Neuronal stem cell (in vitro differentiated cells): ENCODE data around the gene EFNA1.

Source experiments
- DNase-seq: peaks from one replicate; pipeline ENCODE4 v3.0.0-alpha.2; 2013; ENCODE audit warnings: low spot score
- H2AFZ ChIP-seq: one replicate; pipeline ENCODE4 v1.6.1; 2013; ENCODE audit warnings: mild to moderate bottlenecking, low read length, inconsistent platforms
- H2AK5ac ChIP-seq: 2 replicates; pipeline ENCODE4 v1.6.1; 2013; ENCODE audit warnings: low read depth, mild to moderate bottlenecking, inconsistent platforms, low read length, moderate library complexity, mixed read lengths
- H2BK120ac ChIP-seq: 2 replicates; pipeline ENCODE4 v1.6.1; 2013; ENCODE audit warnings: low read depth, mild to moderate bottlenecking, inconsistent platforms, low read length, moderate library complexity, mixed read lengths
- H2BK12ac ChIP-seq: one replicate; pipeline ENCODE4 v1.6.1; 2013; ENCODE audit warnings: low read length, inconsistent platforms
- H2BK15ac ChIP-seq: 2 replicates; pipeline ENCODE4 v1.6.1; 2013; ENCODE audit warnings: mild to moderate bottlenecking, low read length, inconsistent platforms, mixed read lengths
- H2BK5ac ChIP-seq: one replicate; pipeline ENCODE4 v1.6.1; 2013; ENCODE audit warnings: inconsistent platforms, mild to moderate bottlenecking, low read length, moderate library complexity
- H3K14ac ChIP-seq: one replicate; pipeline ENCODE4 v1.6.1; 2013; ENCODE audit warnings: low read length, inconsistent platforms
- H3K18ac ChIP-seq: 2 replicates; pipeline ENCODE4 v1.6.1; 2013; ENCODE audit warnings: low read length, inconsistent platforms
- H3K23ac ChIP-seq: 2 replicates; pipeline ENCODE4 v1.6.1; 2013; ENCODE audit warnings: low read depth, mild to moderate bottlenecking, mixed read lengths, low read length, inconsistent platforms; ENCODE audit not compliant: poor library complexity
- H3K27ac ChIP-seq: replicated peaks from 3 replicates; pipeline ENCODE4 v1.5.1; 2013; ENCODE audit warnings: low read length, inconsistent platforms
- H3K27me3 ChIP-seq, 3 experiments: 2 replicates each; pipeline ENCODE4 v1.6.1; 2013; ENCODE audit warnings: low read length in 3 of 3, mild to moderate bottlenecking in 2 of 3, inconsistent platforms in 1 of 3, low read depth in 1 of 3, mixed read lengths in 1 of 3, moderate library complexity in 1 of 3; ENCODE audit not compliant: control insufficient read depth in 3 of 3, insufficient read depth in 3 of 3
- H3K36me3 ChIP-seq, 2 donors: replicated peaks in 1 of 2; 2 replicates each; pipeline ENCODE4 v1.6.1; 2013; ENCODE audit warnings: low read length in 2 of 2; ENCODE audit not compliant: control insufficient read depth in 2 of 2, insufficient read depth in 2 of 2
- H3K4ac ChIP-seq: 2 replicates; pipeline ENCODE4 v1.6.1; 2013; ENCODE audit warnings: inconsistent platforms, mild to moderate bottlenecking, low read length, moderate library complexity
- H3K4me1 ChIP-seq, 2 donors: 1 replicate in 1 of 2; 2 replicates in 1 of 2; pipeline ENCODE4 v1.6.1; 2013; ENCODE audit warnings: low read length in 2 of 2, low read depth in 1 of 2; ENCODE audit not compliant: control insufficient read depth in 2 of 2, insufficient read depth in 1 of 2
- H3K4me2 ChIP-seq: one replicate; pipeline ENCODE4 v1.6.1; 2013; ENCODE audit warnings: mild to moderate bottlenecking, low read length, inconsistent platforms; ENCODE audit not compliant: insufficient read depth, poor library complexity, severe bottlenecking
- H3K4me3 ChIP-seq, 2 donors: 2 replicates each; pipeline ENCODE4 v1.5.1; 2013; ENCODE audit warnings: low read length in 2 of 2, mild to moderate bottlenecking in 2 of 2, inconsistent platforms in 1 of 2, moderate library complexity in 1 of 2
- H3K79me1 ChIP-seq: one replicate; pipeline ENCODE4 v1.6.1; 2013; ENCODE audit warnings: low read depth, mild to moderate bottlenecking, inconsistent platforms, low read length, moderate library complexity
- H3K9ac ChIP-seq: one replicate; pipeline ENCODE4 v1.6.1; 2013; ENCODE audit warnings: mild to moderate bottlenecking, low read depth, low read length, inconsistent platforms; ENCODE audit not compliant: poor library complexity
- H3K9me3 ChIP-seq, 2 donors: replicated peaks in 1 of 2; 2 replicates each; pipeline versions ENCODE3 to v1.6.1; 2013; ENCODE audit warnings: low read length in 2 of 2, mild to moderate bottlenecking in 2 of 2, inconsistent platforms in 1 of 2, low read depth in 1 of 2, mixed read lengths in 1 of 2, moderate library complexity in 1 of 2; ENCODE audit not compliant: control insufficient read depth in 2 of 2, insufficient read depth in 1 of 2
- H4K8ac ChIP-seq: one replicate; pipeline ENCODE4 v1.6.1; 2013; ENCODE audit warnings: low read depth, mild to moderate bottlenecking, inconsistent platforms, low read length, moderate library complexity
- H4K91ac ChIP-seq: one replicate; pipeline ENCODE4 v1.6.1; 2013; ENCODE audit warnings: low read length, low read depth, mild to moderate bottlenecking, inconsistent platforms; ENCODE audit not compliant: poor library complexity
- WGBS, 2 donors: extraction: QIAGEN DNeasy Blood & Tissue Kit; methylation state at CpG; one replicate each; pipeline ENCODE4 v1.1.7; 2013; ENCODE audit warnings: missing lambda C conversion rate in 2 of 2, mixed read lengths in 1 of 2; ENCODE audit not compliant: insufficient read length in 2 of 2, insufficient replicate concordance in 1 of 2; ENCODE audit errors: extremely low coverage in 2 of 2; 5-methylcytosine and 5-hydroxymethylcytosine counted together

The EFNA1 gene

GRCh38 chr1:155168456-155169210 is 41.0 kb downstream of the EFNA1 start:
- Histone ChIP-seq H4K91ac (no peak overlapping the region), H3K14ac (no peak overlapping the region), H3K18ac (no peak overlapping the region), H3K4ac (no peak overlapping the region), H3K9me3 (no peaks in the 10 kb centered on the region), H2BK15ac (no peak overlapping the region), H4K8ac (no peak overlapping the region), H3K23ac (no peak overlapping the region), H2BK5ac (no peak overlapping the region), H3K36me3 (peaks cover 10 to 33% of the 10 kb centered on the region in 2 donors), H2BK120ac (no peak overlapping the region), H3K4me3 (no peak overlapping the region), H3K27me3 (no peaks in the 10 kb centered on the region), H3K27ac (no peak overlapping the region), H3K9ac (no peak overlapping the region), H3K4me2 (no peak overlapping the region), H2AFZ (no peak overlapping the region), H2AK5ac (no peak overlapping the region), H3K4me1 (peaks cover 19 to 23% of the 10 kb centered on the region in 2 donors), H2BK12ac (no peak overlapping the region), H3K79me1 (peaks cover 4% of the 10 kb centered on the region)
- no CpG with 5 or more reads among the region's 10 CpGs for WGBS, 2 donors
- DNase-seq: no peak

GRCh38 chr1:155169541-155169940 is 41.9 kb downstream of the EFNA1 start:
- Histone ChIP-seq H3K9ac (no peak overlapping the region), H2AFZ (no peak overlapping the region), H3K14ac (no peak overlapping the region), H3K23ac (no peak overlapping the region), H3K4me2 (no peak overlapping the region), H3K36me3 (peaks cover 10 to 33% of the 10 kb centered on the region in 2 donors), H2AK5ac (no peak overlapping the region), H2BK5ac (no peak overlapping the region), H3K4ac (no peak overlapping the region), H3K79me1 (peaks cover 4% of the 10 kb centered on the region), H4K8ac (no peak overlapping the region), H4K91ac (no peak overlapping the region), H2BK12ac (no peak overlapping the region), H3K27ac (no peak overlapping the region), H3K9me3 (no peaks in the 10 kb centered on the region), H3K4me1 (peaks cover 19 to 27% of the 10 kb centered on the region in 2 donors), H3K27me3 (no peaks in the 10 kb centered on the region), H2BK120ac (no peak overlapping the region), H3K4me3 (no peak overlapping the region), H3K18ac (no peak overlapping the region), H2BK15ac (no peak overlapping the region)
- no peak for DNase-seq
- WGBS, 2 donors: no CpG with 5 or more reads among the region's 5 CpGs

- Histone ChIP-seq H3K4me2 (no peak overlapping the region), H3K27ac (no peak overlapping the region), H3K9me3 (no peaks in the 10 kb centered on the region), H3K4me3 (no peak overlapping the region), H2AFZ (no peak overlapping the region), H2AK5ac (no peak overlapping the region), H3K18ac (no peak overlapping the region), H3K27me3 (no peaks in the 10 kb centered on the region), H4K8ac (no peak overlapping the region), H3K14ac (no peak overlapping the region), H3K23ac (no peak overlapping the region), H2BK15ac (no peak overlapping the region), H2BK12ac (no peak overlapping the region), H3K4me1 (peaks cover 24 to 34% of the 10 kb centered on the region in 2 donors), H4K91ac (no peak overlapping the region), H2BK5ac (no peak overlapping the region), H2BK120ac (no peak overlapping the region), H3K79me1 (peaks cover 6% of the 10 kb centered on the region), H3K9ac (no peak overlapping the region), H3K36me3 (peaks cover 10 to 33% of the 10 kb centered on the region in 2 donors), H3K4ac (no peak overlapping the region)
- no peak for DNase-seq
- WGBS, 2 donors: no CpG with 5 or more reads among the region's 2 CpGs
These were observed 42.6 kb downstream of the EFNA1 start for GRCh38 chr1:155170101-155170785.

- H3K4me3 ChIP-seq: no peak overlapping the region
- no CpG with 5 or more reads among the region's 7 CpGs for whole genome bisulfite sequencing, 2 donors
- H3K27ac ChIP-seq: no peak overlapping the region
- H3K27me3 ChIP-seq: no peaks in the 10 kb centered on the region
- H2BK5ac ChIP-seq: no peak overlapping the region
- no peaks in the 10 kb centered on the region for H3K9me3 ChIP-seq
- no peak overlapping the region for H2AFZ ChIP-seq
- H3K14ac ChIP-seq: no peak overlapping the region
- H2AK5ac ChIP-seq: no peak overlapping the region
- H2BK15ac ChIP-seq: no peak overlapping the region
- H3K9ac ChIP-seq: no peak overlapping the region
- peaks cover 25 to 33% of the 10 kb centered on the region in 2 donors for H3K4me1 ChIP-seq
- no peak overlapping the region for H3K4ac ChIP-seq
- H2BK12ac ChIP-seq: no peak overlapping the region
- no peak overlapping the region for H3K4me2 ChIP-seq
- H3K79me1 ChIP-seq: peaks cover 8% of the 10 kb centered on the region
- no peak for DNase-seq
- peaks cover 10 to 33% of the 10 kb centered on the region in 2 donors for H3K36me3 ChIP-seq
- no peak overlapping the region for H4K91ac ChIP-seq
- H2BK120ac ChIP-seq: no peak overlapping the region
- no peak overlapping the region for H3K23ac ChIP-seq
- H3K18ac ChIP-seq: no peak overlapping the region
- no peak overlapping the region for H4K8ac ChIP-seq
These were observed 43.1 kb downstream of the EFNA1 start for GRCh38 chr1:155170806-155171205.
